ENCODE results near the gene CYP27B1. TPM values are rescaled to one million over a fixed set of nuclear protein-coding genes. Genes with fewer than 3 reads are reported as not detected.

The CYP27B1 gene
- total RNA-seq, 4 donors from 2014 or later = 0.27 to 0.57 (median 0.31) TPM; not detected in 1

DNA sequence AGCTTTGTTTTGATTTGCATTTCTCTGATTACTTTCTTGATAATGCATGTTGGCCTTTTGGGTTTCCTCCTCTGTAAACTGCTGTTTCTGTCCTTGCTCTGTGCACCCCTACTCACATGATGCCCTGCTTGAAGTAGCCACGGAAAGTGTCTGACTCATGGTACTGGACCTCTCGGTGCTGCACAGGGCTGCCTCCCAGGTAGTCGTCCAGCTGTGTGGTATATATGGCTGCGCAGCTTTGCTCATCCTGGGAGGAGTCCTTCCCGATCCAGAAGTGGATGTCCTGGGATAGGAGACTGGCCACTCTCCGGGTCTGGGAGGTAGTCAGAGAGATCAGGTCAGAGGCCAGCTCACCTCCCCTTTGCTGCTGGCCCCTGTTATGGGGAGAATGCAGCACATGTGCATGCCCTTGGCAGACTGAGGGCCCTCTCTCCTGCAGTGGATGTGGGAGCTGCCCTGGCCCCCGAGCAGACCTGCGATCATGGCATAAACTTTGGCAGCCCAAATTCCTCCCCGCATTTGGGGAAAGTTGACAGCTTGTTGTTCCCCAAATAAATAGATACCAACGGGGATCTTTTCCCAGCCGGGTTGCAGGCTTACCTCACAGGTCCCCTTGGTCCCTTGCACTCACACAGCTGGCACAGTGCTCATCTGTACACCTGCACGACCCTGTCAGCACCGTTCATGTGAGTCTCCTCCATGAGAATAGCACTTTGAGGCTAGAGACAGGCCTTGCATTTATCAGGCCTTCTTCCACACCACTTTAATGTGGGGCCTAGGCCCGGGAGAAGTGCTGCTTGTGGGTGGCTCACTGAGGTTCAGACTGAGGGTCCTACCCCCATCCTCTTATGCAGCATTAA lies 46.5 kb upstream of the CYP27B1 start:
- H3K36me3 ChIP-seq = peaks cover 0 to 51% of the 10 kb centered on the region in 2 donors
- H3K27ac ChIP-seq = no peak overlapping the region
- H3K27me3 ChIP-seq = no peaks in the 10 kb centered on the region
- no peak for ATAC-seq
- H3K4me3 ChIP-seq = no peak overlapping the region
- WGBS, 2 donors (ENCODE audit: low coverage in 1 of 2) = 75 to 77% methylated on average over 3 to 5 of the region's 14 CpGs
- TF ChIP-seq EP300 (IDR thresholded peaks at IDR 0.05) = no peak
- H3K9me3 ChIP-seq = no peaks in the 10 kb centered on the region
- H3K4me1 ChIP-seq = peaks cover 0 to 50% (median 32%) of the 10 kb centered on the region in 3 donors

- Histone ChIP-seq H3K9me3 (no peaks in the 10 kb centered on the region), H3K4me1 (peaks cover 0 to 29% (median 16%) of the 10 kb centered on the region in 3 donors), H3K27me3 (no peaks in the 10 kb centered on the region), H3K27ac (no peak overlapping the region), H3K4me3 (no peak overlapping the region), H3K36me3 (peaks cover 0 to 71% of the 10 kb centered on the region in 2 donors)
- ATAC-seq = no peak
- 86% methylated on average over 6 of the region's 10 CpGs; no CpG with 5 or more reads in 1 of the 2 donors for WGBS, 2 donors (ENCODE audit: low coverage in 1 of 2)
- TF ChIP-seq CTCF (IDR thresholded peaks at IDR 0.05) (no peak), EP300 (IDR thresholded peaks at IDR 0.05) (no peak), POLR2AphosphoS5 (IDR thresholded peaks at IDR 0.05) (no peak), POLR2A (IDR thresholded peaks at IDR 0.05) (no peak)
These were observed 44.3 kb upstream of the CYP27B1 start for GRCh38 chr12:57811028-57811755.

- no peaks in the 10 kb centered on the region for H3K9me3 ChIP-seq
- WGBS, 2 donors (ENCODE audit: low coverage in 1 of 2) = 76 to 100% methylated on average over 1 to 4 of the region's 5 CpGs
- no peak overlapping the region for H3K4me3 ChIP-seq
- H3K27ac ChIP-seq = no peak overlapping the region
- H3K4me1 ChIP-seq = peaks cover 0 to 21% (median 8%) of the 10 kb centered on the region in 3 donors
- H3K27me3 ChIP-seq = no peaks in the 10 kb centered on the region
- no peak for TF ChIP-seq POLR2A (IDR thresholded peaks at IDR 0.05)
- no peak for TF ChIP-seq EP300 (IDR thresholded peaks at IDR 0.05)
- TF ChIP-seq POLR2AphosphoS5 (IDR thresholded peaks at IDR 0.05) = no peak
- TF ChIP-seq CTCF (IDR thresholded peaks at IDR 0.05) = no peak
- ATAC-seq = no peak
- peaks cover 0 to 78% of the 10 kb centered on the region in 2 donors for H3K36me3 ChIP-seq
These were observed 43.6 kb upstream of the CYP27B1 start for GRCh38 chr12:57810450-57810849.

GRCh38 chr12:57809425-57809824 lies 42.5 kb upstream of the CYP27B1 start:
- Histone ChIP-seq H3K4me3 (no peak overlapping the region), H3K9me3 (no peaks in the 10 kb centered on the region), H3K36me3 (peaks cover 0 to 88% of the 10 kb centered on the region in 2 donors), H3K27ac (no peak overlapping the region), H3K4me1 (peaks cover 0 to 11% (median 5%) of the 10 kb centered on the region in 3 donors), H3K27me3 (no peaks in the 10 kb centered on the region)
- WGBS, 2 donors (ENCODE audit: low coverage in 1 of 2) = 95 to 100% methylated on average over 3 of the region's 3 CpGs
- no peak for ATAC-seq
- TF ChIP-seq POLR2A (IDR thresholded peaks at IDR 0.05) (no peak), CTCF (IDR thresholded peaks at IDR 0.05) (no peak), POLR2AphosphoS5 (IDR thresholded peaks at IDR 0.05) (no peak), EP300 (IDR thresholded peaks at IDR 0.05) (no peak)

GRCh38 chr12:57808351-57808750 lies 41.5 kb upstream of the CYP27B1 start:
- no peak overlapping the region for H3K27ac ChIP-seq
- peaks cover 0 to 11% (median 3%) of the 10 kb centered on the region in 3 donors for H3K4me1 ChIP-seq
- no peak for TF ChIP-seq POLR2AphosphoS5 (IDR thresholded peaks at IDR 0.05)
- TF ChIP-seq EP300 (IDR thresholded peaks at IDR 0.05) = no peak
- ATAC-seq = no peak
- H3K36me3 ChIP-seq = peaks cover 0 to 94% of the 10 kb centered on the region in 2 donors
- no peak overlapping the region for H3K4me3 ChIP-seq
- no peaks in the 10 kb centered on the region for H3K9me3 ChIP-seq
- H3K27me3 ChIP-seq = no peaks in the 10 kb centered on the region
- WGBS, 2 donors (ENCODE audit: low coverage in 1 of 2) = 94 to 100% methylated on average over 1 to 2 of the region's 5 CpGs

All from gastroesophageal sphincter (tissue), 4 donors.